DOHH2 (cell line): ENCODE data around the gene COL8A2.

ENCODE experiments used
- EZH2phosphoT487 ChIP-seq: fragments of 200-600 bp; sonication (generic); IDR thresholded peaks from 2 replicates; pipeline ENCODE4 v1.6.1; 2017; ENCODE audit warnings: borderline replicate concordance, mild to moderate bottlenecking, antibody characterized with exemption, low read length, moderate library complexity, mixed read lengths
- TF ChIP-seq, protein P1 (sequence below): fragments of 200-600 bp; sonication (generic); IDR thresholded peaks from one replicate; pipeline ENCODE4 v1.5.1; 2014; ENCODE audit warnings: antibody characterized with exemption, mild to moderate bottlenecking, low read depth, low read length; ENCODE audit not compliant: poor library complexity, severe bottlenecking

DNA sequence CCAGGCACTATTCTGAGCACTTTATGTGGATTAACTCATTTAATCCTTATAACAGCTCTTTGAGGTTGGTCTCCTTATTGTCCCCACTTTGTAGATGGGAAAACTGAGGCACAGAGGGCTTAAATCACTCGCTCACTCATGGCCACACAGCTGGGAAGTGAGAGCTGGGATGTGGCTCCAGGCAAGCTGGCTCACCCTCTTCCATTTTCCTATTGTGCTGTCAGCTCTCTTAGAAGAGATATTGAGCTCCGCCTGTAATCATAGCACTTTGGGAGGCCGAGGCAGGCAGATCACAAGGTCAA lies 3.8 kb upstream of the COL8A2 start:
- TF ChIP-seq EZH2phosphoT487, result no peak
- TF ChIP-seq, protein P1, sequence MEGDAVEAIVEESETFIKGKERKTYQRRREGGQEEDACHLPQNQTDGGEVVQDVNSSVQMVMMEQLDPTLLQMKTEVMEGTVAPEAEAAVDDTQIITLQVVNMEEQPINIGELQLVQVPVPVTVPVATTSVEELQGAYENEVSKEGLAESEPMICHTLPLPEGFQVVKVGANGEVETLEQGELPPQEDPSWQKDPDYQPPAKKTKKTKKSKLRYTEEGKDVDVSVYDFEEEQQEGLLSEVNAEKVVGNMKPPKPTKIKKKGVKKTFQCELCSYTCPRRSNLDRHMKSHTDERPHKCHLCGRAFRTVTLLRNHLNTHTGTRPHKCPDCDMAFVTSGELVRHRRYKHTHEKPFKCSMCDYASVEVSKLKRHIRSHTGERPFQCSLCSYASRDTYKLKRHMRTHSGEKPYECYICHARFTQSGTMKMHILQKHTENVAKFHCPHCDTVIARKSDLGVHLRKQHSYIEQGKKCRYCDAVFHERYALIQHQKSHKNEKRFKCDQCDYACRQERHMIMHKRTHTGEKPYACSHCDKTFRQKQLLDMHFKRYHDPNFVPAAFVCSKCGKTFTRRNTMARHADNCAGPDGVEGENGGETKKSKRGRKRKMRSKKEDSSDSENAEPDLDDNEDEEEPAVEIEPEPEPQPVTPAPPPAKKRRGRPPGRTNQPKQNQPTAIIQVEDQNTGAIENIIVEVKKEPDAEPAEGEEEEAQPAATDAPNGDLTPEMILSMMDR, result no peak
